K562 (cell line): ENCODE results near the gene CCDC196. TPM values are rescaled to one million over a fixed set of nuclear protein-coding genes. Genes with fewer than 3 reads are reported as not detected.

Experiments
- CC2D1A ChIP-seq: fragments of 450-650 bp; IDR thresholded peaks from 2 replicates; pipeline ENCODE4 v1.6.1; 2017; ENCODE audit warnings: mild to moderate bottlenecking
- HMBOX1 ChIP-seq: sonication (generic); IDR thresholded peaks from 2 replicates; pipeline ENCODE4 v1.6.1; 2016
- MYC ChIP-seq, 2 experiments: fragments of 250-450 bp in 1 of 2; sonication (Bioruptor Pico) in 1 of 2; IDR thresholded peaks; 2 replicates each; pipeline versions ENCODE4 v1.5.1 to v1.6.1; 2012 to 2021; ENCODE audit warnings: low read depth in 2 of 2, borderline replicate concordance in 1 of 2, improper control_type of control experiment in 1 of 2, low read length in 1 of 2, mild to moderate bottlenecking in 1 of 2, moderate library complexity in 1 of 2
- RCOR1 ChIP-seq, 2 experiments: IDR thresholded peaks; 2 replicates each; pipeline ENCODE4 v1.6.1; 2012; ENCODE audit warnings: low read depth in 2 of 2, low read length in 2 of 2, borderline replicate concordance in 1 of 2, improper control_type of control experiment in 1 of 2
- STAG1 ChIP-seq: sonication (generic); formaldehyde crosslinking; IDR thresholded peaks from 2 replicates; pipeline ENCODE4 v1.5.0; 2020; ENCODE audit warnings: missing genetic modification reagents, borderline replicate concordance
- TEAD4 ChIP-seq, 2 experiments: sonication (generic) in 1 of 2; formaldehyde crosslinking in 1 of 2; IDR thresholded peaks; 2 replicates each; pipeline versions ENCODE4 v1.6.1 to v1.8.0; 2012 to 2022; ENCODE audit warnings: borderline replicate concordance in 1 of 2, inconsistent platforms in 1 of 2, low read length in 1 of 2, mild to moderate bottlenecking in 1 of 2, missing genetic modification reagents in 1 of 2
- ZC3H8 ChIP-seq: fragments of 450-650 bp; IDR thresholded peaks from 2 replicates; pipeline ENCODE4 v1.6.1; 2017
- ZNF121 ChIP-seq: sonication (generic); formaldehyde crosslinking; conservative IDR thresholded peaks from 2 replicates; pipeline ENCODE4 v1.8.0; 2022; ENCODE audit warnings: missing genetic modification reagents
- ZNF740 ChIP-seq, 3 experiments: fragments of 200-800 bp in 1 of 3; sonication (Bioruptor generic) in 1 of 3; sonication (generic) in 1 of 3; formaldehyde crosslinking in 1 of 3; IDR thresholded peaks; 2 replicates each; pipeline versions ENCODE4 v1.6.1 to v1.8.0; 2016 to 2022; ENCODE audit warnings: mild to moderate bottlenecking in 2 of 3, missing compliant biosample characterization in 2 of 3, missing genetic modification characterization in 2 of 3, missing genetic modification reagents in 1 of 3
- polyA plus RNA-seq, 8 experiments: library from polyadenylated mRNA; depleted of rRNA in 4 of 8; stranded (reverse) in 5 of 8; unstranded in 3 of 8; fragments of >200 nt; fragmentation: Nextera tagmentation in 2 of 8; fragmentation: Illumina TruSeq in 1 of 8; extraction: Ambion mirVana in 2 of 8; extraction: Trizol in 1 of 8; gene quantifications; 2 replicates each; pipeline versions ENCODE4 v1.2.1 to v1.2.3, GENCODE V29; 2011 to 2014; ENCODE audit warnings: inconsistent platforms in 1 of 8, missing spikeins in 1 of 8
- total RNA-seq, 7 experiments: library from RNA; depleted of rRNA in 6 of 7; stranded (reverse); fragments of >200 nt in 6 of 7; fragmentation: Illumina TruSeq in 2 of 7; extraction: Trizol in 2 of 7; gene quantifications; 2 replicates each; pipeline versions ENCODE4 v1.2.1 to v1.2.3, GENCODE V29; 2011 to 2021; ENCODE audit warnings: low replicate concordance in 1 of 7
- TF ChIP-seq, protein P1 (sequence below): fragments of 450-650 bp; formaldehyde crosslinking; IDR thresholded peaks from 2 replicates; pipeline ENCODE4 v1.4.0; 2022; ENCODE audit warnings: missing genetic modification characterization
- TF ChIP-seq, protein P2 (sequence below), 2 experiments: fragments of 150-350 bp in 1 of 2; IDR thresholded peaks; 2 replicates each; pipeline ENCODE4 v1.6.1; 2012 to 2016; ENCODE audit warnings: low read depth in 2 of 2, low read length in 2 of 2, mild to moderate bottlenecking in 1 of 2, moderate library complexity in 1 of 2
- TF ChIP-seq, protein P3 (sequence below), 2 experiments: fragments of 450-650 bp in 1 of 2; sonication (generic) in 1 of 2; formaldehyde crosslinking in 1 of 2; IDR thresholded peaks in 1 of 2; conservative IDR thresholded peaks in 1 of 2; 2 replicates each; pipeline versions ENCODE4 v1.6.1 to v1.8.1; 2016 to 2023; ENCODE audit warnings: mild to moderate bottlenecking in 2 of 2, moderate library complexity in 2 of 2, inconsistent platforms in 1 of 2, missing genetic modification reagents in 1 of 2
- TF ChIP-seq, protein P4 (sequence below): IDR thresholded peaks from 2 replicates; pipeline ENCODE4 v1.6.1; 2011; ENCODE audit warnings: borderline replicate concordance, low read depth, mild to moderate bottlenecking, moderate library complexity, low read length; ENCODE audit not compliant: insufficient read depth, poor library complexity, severe bottlenecking

Gene CCDC196
- total and polyA plus RNA-seq, 9 of the 15 experiments (the other 6 are each of a cell fraction or from before 2014, with no cell fraction given): not detected

DNA sequence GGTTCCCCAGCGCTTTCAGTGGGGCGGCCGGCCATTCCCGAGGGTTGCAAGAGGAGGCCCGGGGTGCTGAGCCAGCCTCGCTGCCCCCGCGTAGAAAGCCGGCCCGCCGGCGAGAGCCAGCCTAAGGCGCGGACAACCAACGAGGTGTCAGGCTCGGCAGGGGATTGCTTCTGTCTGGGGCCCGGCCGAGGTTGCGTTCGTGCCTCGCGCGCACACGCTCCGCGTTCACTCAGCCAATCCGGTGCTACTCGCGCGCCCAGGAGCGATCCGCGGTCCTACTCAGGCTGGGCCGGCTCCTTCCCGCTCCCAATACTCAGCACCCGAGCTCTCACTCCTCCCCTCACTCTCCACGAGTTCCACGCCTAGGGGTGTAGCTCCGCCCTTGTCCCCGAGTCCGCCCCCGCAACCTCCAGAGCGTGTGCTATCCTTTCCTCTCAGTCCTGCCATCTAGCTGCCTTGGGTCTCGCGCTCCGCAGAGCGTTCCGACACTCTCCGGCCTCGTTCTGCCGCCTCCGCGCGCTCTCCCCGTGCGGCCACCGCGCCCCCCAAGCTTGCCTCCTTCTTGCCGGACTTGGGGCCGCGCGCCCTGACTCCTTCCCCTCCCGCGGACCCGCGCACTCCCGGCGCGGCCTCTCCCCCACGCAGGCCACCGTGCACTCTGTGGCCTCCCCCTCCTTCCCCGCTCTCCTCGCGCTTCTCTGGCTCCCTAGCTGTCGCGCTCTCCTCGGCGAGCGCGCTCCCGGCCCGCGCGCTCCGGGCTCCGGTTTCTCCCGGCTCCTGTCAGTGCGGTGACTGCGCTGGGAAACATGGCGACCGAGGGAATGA is 21.8 kb downstream of the CCDC196 start, which contains the start of gene GPHN (continued):
- TF ChIP-seq, protein P1, sequence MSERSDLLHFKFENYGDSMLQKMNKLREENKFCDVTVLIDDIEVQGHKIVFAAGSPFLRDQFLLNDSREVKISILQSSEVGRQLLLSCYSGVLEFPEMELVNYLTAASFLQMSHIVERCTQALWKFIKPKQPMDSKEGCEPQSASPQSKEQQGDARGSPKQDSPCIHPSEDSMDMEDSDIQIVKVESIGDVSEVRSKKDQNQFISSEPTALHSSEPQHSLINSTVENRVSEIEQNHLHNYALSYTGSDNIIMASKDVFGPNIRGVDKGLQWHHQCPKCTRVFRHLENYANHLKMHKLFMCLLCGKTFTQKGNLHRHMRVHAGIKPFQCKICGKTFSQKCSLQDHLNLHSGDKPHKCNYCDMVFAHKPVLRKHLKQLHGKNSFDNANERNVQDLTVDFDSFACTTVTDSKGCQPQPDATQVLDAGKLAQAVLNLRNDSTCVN (CRISPR knock-in tag): no peak
- TF ChIP-seq MYC (IDR thresholded peaks at IDR 0.05; ENCODE audit: low read depth, low read length): peak; percentile 74
- TF ChIP-seq MYC (CRISPR knock-in tag; IDR thresholded peaks at IDR 0.05; ENCODE audit: borderline replicate concordance, low read depth): no peak
- no peak for TF ChIP-seq ZNF121
- TF ChIP-seq, protein P2, sequence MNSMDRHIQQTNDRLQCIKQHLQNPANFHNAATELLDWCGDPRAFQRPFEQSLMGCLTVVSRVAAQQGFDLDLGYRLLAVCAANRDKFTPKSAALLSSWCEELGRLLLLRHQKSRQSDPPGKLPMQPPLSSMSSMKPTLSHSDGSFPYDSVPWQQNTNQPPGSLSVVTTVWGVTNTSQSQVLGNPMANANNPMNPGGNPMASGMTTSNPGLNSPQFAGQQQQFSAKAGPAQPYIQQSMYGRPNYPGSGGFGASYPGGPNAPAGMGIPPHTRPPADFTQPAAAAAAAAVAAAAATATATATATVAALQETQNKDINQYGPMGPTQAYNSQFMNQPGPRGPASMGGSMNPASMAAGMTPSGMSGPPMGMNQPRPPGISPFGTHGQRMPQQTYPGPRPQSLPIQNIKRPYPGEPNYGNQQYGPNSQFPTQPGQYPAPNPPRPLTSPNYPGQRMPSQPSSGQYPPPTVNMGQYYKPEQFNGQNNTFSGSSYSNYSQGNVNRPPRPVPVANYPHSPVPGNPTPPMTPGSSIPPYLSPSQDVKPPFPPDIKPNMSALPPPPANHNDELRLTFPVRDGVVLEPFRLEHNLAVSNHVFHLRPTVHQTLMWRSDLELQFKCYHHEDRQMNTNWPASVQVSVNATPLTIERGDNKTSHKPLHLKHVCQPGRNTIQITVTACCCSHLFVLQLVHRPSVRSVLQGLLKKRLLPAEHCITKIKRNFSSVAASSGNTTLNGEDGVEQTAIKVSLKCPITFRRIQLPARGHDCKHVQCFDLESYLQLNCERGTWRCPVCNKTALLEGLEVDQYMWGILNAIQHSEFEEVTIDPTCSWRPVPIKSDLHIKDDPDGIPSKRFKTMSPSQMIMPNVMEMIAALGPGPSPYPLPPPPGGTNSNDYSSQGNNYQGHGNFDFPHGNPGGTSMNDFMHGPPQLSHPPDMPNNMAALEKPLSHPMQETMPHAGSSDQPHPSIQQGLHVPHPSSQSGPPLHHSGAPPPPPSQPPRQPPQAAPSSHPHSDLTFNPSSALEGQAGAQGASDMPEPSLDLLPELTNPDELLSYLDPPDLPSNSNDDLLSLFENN (IDR thresholded peaks at IDR 0.05; ENCODE audit: low read depth in 2 of 2, low read length in 2 of 2): peak in 1 of 2 experiments; percentile 88; a peak in 2 of 4 replicates
- TF ChIP-seq, protein P3, sequence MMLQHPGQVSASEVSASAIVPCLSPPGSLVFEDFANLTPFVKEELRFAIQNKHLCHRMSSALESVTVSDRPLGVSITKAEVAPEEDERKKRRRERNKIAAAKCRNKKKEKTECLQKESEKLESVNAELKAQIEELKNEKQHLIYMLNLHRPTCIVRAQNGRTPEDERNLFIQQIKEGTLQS (IDR thresholded peaks at IDR 0.05): no peak
- TF ChIP-seq, protein P3 (CRISPR knock-in tag; conservative IDR thresholded peaks at IDR 0.05): no peak
- TF ChIP-seq STAG1: no peak
- 0 out of 2 replicates have a peak, but pooled peaks have one; percentile 4 for TF ChIP-seq TEAD4 (IDR thresholded peaks at IDR 0.05; ENCODE audit: low read length)
- no peak for TF ChIP-seq TEAD4 (CRISPR knock-in tag; IDR thresholded peaks at IDR 0.05; ENCODE audit: borderline replicate concordance)
- peak; percentile 42; the same call in 1 of the 2 replicates for TF ChIP-seq ZNF740 (CRISPR knock-in tag; IDR thresholded peaks at IDR 0.05)
- no peak; a peak in 1 of 4 replicates for TF ChIP-seq ZNF740 (tag; IDR thresholded peaks at IDR 0.05)
- no peak for TF ChIP-seq HMBOX1
- TF ChIP-seq, protein P4, sequence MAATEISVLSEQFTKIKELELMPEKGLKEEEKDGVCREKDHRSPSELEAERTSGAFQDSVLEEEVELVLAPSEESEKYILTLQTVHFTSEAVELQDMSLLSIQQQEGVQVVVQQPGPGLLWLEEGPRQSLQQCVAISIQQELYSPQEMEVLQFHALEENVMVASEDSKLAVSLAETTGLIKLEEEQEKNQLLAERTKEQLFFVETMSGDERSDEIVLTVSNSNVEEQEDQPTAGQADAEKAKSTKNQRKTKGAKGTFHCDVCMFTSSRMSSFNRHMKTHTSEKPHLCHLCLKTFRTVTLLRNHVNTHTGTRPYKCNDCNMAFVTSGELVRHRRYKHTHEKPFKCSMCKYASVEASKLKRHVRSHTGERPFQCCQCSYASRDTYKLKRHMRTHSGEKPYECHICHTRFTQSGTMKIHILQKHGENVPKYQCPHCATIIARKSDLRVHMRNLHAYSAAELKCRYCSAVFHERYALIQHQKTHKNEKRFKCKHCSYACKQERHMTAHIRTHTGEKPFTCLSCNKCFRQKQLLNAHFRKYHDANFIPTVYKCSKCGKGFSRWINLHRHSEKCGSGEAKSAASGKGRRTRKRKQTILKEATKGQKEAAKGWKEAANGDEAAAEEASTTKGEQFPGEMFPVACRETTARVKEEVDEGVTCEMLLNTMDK: no peak
- no peak for TF ChIP-seq ZC3H8
- 0 out of 4 replicates have a peak, but pooled peaks of 1 of the 2 experiments have one; percentile 28 for TF ChIP-seq RCOR1 (IDR thresholded peaks at IDR 0.05; ENCODE audit: borderline replicate concordance in 1 of 2, low read depth in 2 of 2, low read length in 2 of 2)
- no peak for TF ChIP-seq CC2D1A
